GM23338 (cell line): ENCODE results near the gene DLG2. TPM values are rescaled to one million over a fixed set of nuclear protein-coding genes. Genes with fewer than 3 reads are reported as not detected.

Source experiments
- ATAC-seq: fragments of 200-7000 bp; cut with Tn5 transposase; 3 replicates; pipeline ENCODE4 v1.9.1; 2020
- DNase-seq: peaks from one replicate; pipeline ENCODE4 v3.0.0-alpha.2; 2015; ENCODE audit warnings: low spot score
- H2AFZ ChIP-seq: fragments of 200-600 bp; sonication (generic); 2 replicates; pipeline ENCODE4 v1.8.0; 2016; ENCODE audit warnings: antibody characterized with exemption, mild to moderate bottlenecking, moderate library complexity
- H3F3A ChIP-seq: fragments of 200-600 bp; sonication (generic); replicated peaks from 2 replicates; pipeline ENCODE4 v1.8.0; 2017; ENCODE audit warnings: antibody characterized with exemption, mixed run types, low read depth
- H3K27ac ChIP-seq: fragments of 200-600 bp; sonication (generic); 2 replicates; pipeline ENCODE4 v1.6.1; 2016; ENCODE audit warnings: low read depth
- H3K27me3 ChIP-seq: fragments of 200-600 bp; sonication (generic); 2 replicates; pipeline ENCODE4 v1.8.0; 2016; ENCODE audit warnings: mild to moderate bottlenecking, mixed run types, moderate library complexity; ENCODE audit not compliant: insufficient read depth
- H3K36me3 ChIP-seq: fragments of 200-600 bp; sonication (generic); 2 replicates; pipeline ENCODE4 v1.8.0; 2016; ENCODE audit warnings: mild to moderate bottlenecking; ENCODE audit not compliant: insufficient read depth
- H3K4me1 ChIP-seq: fragments of 200-600 bp; sonication (generic); 2 replicates; pipeline ENCODE4 v1.8.0; 2016; ENCODE audit warnings: mild to moderate bottlenecking, moderate library complexity; ENCODE audit not compliant: insufficient read depth
- H3K4me2 ChIP-seq: fragments of 200-600 bp; sonication (generic); 2 replicates; pipeline ENCODE4 v1.7.1; 2017; ENCODE audit warnings: mixed run types
- H3K4me3 ChIP-seq: fragments of 200-600 bp; sonication (generic); 2 replicates; pipeline ENCODE4 v1.6.1; 2016; ENCODE audit warnings: mixed run types
- H3K79me2 ChIP-seq: fragments of 200-600 bp; sonication (generic); replicated peaks from 2 replicates; pipeline ENCODE4 v1.8.0; 2017; ENCODE audit warnings: mild to moderate bottlenecking; ENCODE audit not compliant: insufficient read depth
- H3K9me2 ChIP-seq: fragments of 200-600 bp; sonication (generic); 2 replicates; pipeline ENCODE4 v1.8.0; 2017; ENCODE audit not compliant: insufficient read depth
- H4K20me1 ChIP-seq: fragments of 200-600 bp; sonication (generic); replicated peaks from 2 replicates; pipeline ENCODE4 v1.8.0; 2017; ENCODE audit warnings: mild to moderate bottlenecking; ENCODE audit not compliant: insufficient read depth
- H3K27ac Mint-ChIP-seq: 2 replicates; pipeline ENCODE4 v1.8.0; 2020; ENCODE audit warnings: inconsistent platforms, mild to moderate bottlenecking, moderate library complexity, mixed read lengths
- H3K27me3 Mint-ChIP-seq: 3 replicates; pipeline ENCODE4 v1.8.0; 2022; ENCODE audit warnings: low read depth, mild to moderate bottlenecking, moderate library complexity, mixed read lengths, inconsistent platforms; ENCODE audit not compliant: insufficient read depth, poor library complexity
- H3K36me3 Mint-ChIP-seq: 3 replicates; pipeline ENCODE4 v1.8.0; 2021; ENCODE audit warnings: low read depth, mild to moderate bottlenecking, inconsistent platforms, moderate library complexity, mixed read lengths
- H3K4me1 Mint-ChIP-seq: 3 replicates; pipeline ENCODE4 v1.8.0; 2020; ENCODE audit warnings: mild to moderate bottlenecking, inconsistent platforms, mixed read lengths
- H3K4me3 Mint-ChIP-seq: 3 replicates; pipeline ENCODE4 v1.8.0; 2021; ENCODE audit warnings: moderate library complexity, mild to moderate bottlenecking, inconsistent platforms, mixed read lengths
- H3K9me3 Mint-ChIP-seq: 3 replicates; pipeline ENCODE4 v1.8.0; 2020; ENCODE audit warnings: moderate library complexity, mild to moderate bottlenecking, inconsistent platforms, mixed read lengths
- CREB1 ChIP-seq: fragments of 250-450 bp; sonication (Bioruptor Pico); IDR thresholded peaks from 2 replicates; pipeline ENCODE4 v1.5.0; 2020; ENCODE audit warnings: low read depth, mild to moderate bottlenecking, moderate library complexity
- NANOG ChIP-seq: IDR thresholded peaks from 2 replicates; pipeline ENCODE4 v1.6.1; 2016; ENCODE audit warnings: antibody characterized with exemption, borderline replicate concordance
- POLR2AphosphoS5 ChIP-seq: IDR thresholded peaks from 2 replicates; pipeline ENCODE4 v1.6.1; 2016; ENCODE audit warnings: antibody characterized with exemption, low read depth
- STAT1 ChIP-seq: IDR thresholded peaks from one replicate; pipeline ENCODE4 v1.6.1; 2016; ENCODE audit warnings: antibody characterized with exemption; ENCODE audit not compliant: unreplicated experiment
- ZNF331 ChIP-seq: fragments of 250-450 bp; sonication (Bioruptor Pico); IDR thresholded peaks from 2 replicates; pipeline ENCODE4 v1.5.0; 2020; ENCODE audit warnings: low read depth, mild to moderate bottlenecking, moderate library complexity
- polyA plus RNA-seq: library from polyadenylated mRNA; unstranded; fragments of >200 nt; fragmentation: Nextera tagmentation; extraction: Ambion mirVana; gene quantifications from 2 replicates; pipeline ENCODE4 v1.2.1, GENCODE V29; 2016
- total RNA-seq: library from RNA; depleted of rRNA; stranded (reverse); fragments of >200 nt; shearing (Covaris generic); gene quantifications from 2 replicates; pipeline ENCODE4 v1.2.3, GENCODE V29; 2014
- TF ChIP-seq, protein P1 (sequence below), 2 experiments: fragments of 200-600 bp in 1 of 2; sonication (generic) in 1 of 2; conservative IDR thresholded peaks; 2 replicates each; pipeline versions ENCODE4 v1.5.1 to v1.6.1; 2016 to 2017; ENCODE audit warnings: antibody characterized with exemption in 2 of 2, low read depth in 2 of 2, mild to moderate bottlenecking in 2 of 2, moderate library complexity in 1 of 2
- TF ChIP-seq, protein P2 (sequence below): IDR thresholded peaks from one replicate; pipeline ENCODE4 v1.6.1; 2018; ENCODE audit warnings: antibody characterized with exemption; ENCODE audit not compliant: unreplicated experiment
- TF ChIP-seq, protein P3 (sequence below): IDR thresholded peaks from 2 replicates; pipeline ENCODE4 v1.6.1; 2016; ENCODE audit warnings: antibody characterized with exemption

The DLG2 gene
- total and polyA plus RNA-seq, 2 experiments from 2014 or later: 19.8 to 21.5 TPM

DNA sequence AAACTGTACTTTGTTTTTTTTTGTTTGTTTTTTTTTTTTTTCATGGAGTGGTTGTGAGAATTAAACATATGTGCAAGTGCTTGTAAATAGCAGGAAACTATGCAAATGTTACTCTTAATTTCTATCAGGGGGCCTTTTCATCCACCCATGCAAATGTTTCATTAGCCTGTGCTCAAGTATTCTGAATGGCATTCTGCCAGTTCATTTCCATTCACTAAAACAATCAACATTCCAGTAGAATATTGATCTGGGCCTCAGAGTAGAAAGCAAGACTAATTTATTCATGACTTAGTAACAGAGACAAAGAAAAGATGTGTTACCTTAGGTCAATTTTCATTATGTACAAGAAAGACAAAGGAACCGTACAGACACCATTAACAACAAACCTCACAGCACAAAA is 971.4 kb downstream of the DLG2 start:
- Histone ChIP-seq H3K4me1 (peaks cover 20% of the 10 kb centered on the region), H4K20me1 (no peaks in the 10 kb centered on the region), H3K4me2 (0 out of 2 replicates have a peak overlapping the region, but pooled peaks have one; percentile 12), H3K36me3 (0 out of 2 replicates have a peak, but pooled peaks cover 6% of the 10 kb centered on the region), H3F3A (no peaks in the 10 kb centered on the region), H3K79me2 (no peaks in the 10 kb centered on the region), H3K4me3 (no peak overlapping the region), H2AFZ (no peak overlapping the region), H3K27me3 (no peaks in the 10 kb centered on the region), H3K27ac (peak overlapping the region; percentile 40), H3K9me2 (peaks cover 4% of the 10 kb centered on the region; the same call in 1 of the 2 replicates)
- H3K27ac Mint-ChIP-seq: peak overlapping the region; percentile 33
- H3K4me3 Mint-ChIP-seq: no peak overlapping the region; the same call in 2 of the 3 replicates
- TF ChIP-seq, protein P1, sequence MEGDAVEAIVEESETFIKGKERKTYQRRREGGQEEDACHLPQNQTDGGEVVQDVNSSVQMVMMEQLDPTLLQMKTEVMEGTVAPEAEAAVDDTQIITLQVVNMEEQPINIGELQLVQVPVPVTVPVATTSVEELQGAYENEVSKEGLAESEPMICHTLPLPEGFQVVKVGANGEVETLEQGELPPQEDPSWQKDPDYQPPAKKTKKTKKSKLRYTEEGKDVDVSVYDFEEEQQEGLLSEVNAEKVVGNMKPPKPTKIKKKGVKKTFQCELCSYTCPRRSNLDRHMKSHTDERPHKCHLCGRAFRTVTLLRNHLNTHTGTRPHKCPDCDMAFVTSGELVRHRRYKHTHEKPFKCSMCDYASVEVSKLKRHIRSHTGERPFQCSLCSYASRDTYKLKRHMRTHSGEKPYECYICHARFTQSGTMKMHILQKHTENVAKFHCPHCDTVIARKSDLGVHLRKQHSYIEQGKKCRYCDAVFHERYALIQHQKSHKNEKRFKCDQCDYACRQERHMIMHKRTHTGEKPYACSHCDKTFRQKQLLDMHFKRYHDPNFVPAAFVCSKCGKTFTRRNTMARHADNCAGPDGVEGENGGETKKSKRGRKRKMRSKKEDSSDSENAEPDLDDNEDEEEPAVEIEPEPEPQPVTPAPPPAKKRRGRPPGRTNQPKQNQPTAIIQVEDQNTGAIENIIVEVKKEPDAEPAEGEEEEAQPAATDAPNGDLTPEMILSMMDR (conservative IDR thresholded peaks at IDR 0.05; ENCODE audit: low read depth in 2 of 2): no peak
- TF ChIP-seq POLR2AphosphoS5 (no peak), STAT1 (no peak), NANOG (peak; percentile 90), CREB1 (no peak), ZNF331 (CRISPR knock-in tag) (no peak)
- TF ChIP-seq, protein P2, sequence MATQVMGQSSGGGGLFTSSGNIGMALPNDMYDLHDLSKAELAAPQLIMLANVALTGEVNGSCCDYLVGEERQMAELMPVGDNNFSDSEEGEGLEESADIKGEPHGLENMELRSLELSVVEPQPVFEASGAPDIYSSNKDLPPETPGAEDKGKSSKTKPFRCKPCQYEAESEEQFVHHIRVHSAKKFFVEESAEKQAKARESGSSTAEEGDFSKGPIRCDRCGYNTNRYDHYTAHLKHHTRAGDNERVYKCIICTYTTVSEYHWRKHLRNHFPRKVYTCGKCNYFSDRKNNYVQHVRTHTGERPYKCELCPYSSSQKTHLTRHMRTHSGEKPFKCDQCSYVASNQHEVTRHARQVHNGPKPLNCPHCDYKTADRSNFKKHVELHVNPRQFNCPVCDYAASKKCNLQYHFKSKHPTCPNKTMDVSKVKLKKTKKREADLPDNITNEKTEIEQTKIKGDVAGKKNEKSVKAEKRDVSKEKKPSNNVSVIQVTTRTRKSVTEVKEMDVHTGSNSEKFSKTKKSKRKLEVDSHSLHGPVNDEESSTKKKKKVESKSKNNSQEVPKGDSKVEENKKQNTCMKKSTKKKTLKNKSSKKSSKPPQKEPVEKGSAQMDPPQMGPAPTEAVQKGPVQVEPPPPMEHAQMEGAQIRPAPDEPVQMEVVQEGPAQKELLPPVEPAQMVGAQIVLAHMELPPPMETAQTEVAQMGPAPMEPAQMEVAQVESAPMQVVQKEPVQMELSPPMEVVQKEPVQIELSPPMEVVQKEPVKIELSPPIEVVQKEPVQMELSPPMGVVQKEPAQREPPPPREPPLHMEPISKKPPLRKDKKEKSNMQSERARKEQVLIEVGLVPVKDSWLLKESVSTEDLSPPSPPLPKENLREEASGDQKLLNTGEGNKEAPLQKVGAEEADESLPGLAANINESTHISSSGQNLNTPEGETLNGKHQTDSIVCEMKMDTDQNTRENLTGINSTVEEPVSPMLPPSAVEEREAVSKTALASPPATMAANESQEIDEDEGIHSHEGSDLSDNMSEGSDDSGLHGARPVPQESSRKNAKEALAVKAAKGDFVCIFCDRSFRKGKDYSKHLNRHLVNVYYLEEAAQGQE: no peak
- TF ChIP-seq, protein P3, sequence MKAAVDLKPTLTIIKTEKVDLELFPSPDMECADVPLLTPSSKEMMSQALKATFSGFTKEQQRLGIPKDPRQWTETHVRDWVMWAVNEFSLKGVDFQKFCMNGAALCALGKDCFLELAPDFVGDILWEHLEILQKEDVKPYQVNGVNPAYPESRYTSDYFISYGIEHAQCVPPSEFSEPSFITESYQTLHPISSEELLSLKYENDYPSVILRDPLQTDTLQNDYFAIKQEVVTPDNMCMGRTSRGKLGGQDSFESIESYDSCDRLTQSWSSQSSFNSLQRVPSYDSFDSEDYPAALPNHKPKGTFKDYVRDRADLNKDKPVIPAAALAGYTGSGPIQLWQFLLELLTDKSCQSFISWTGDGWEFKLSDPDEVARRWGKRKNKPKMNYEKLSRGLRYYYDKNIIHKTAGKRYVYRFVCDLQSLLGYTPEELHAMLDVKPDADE: no peak
- DNase-seq: peak; percentile 32
- peaks cover 29% of the 10 kb centered on the region for H3K4me1 Mint-ChIP-seq
- H3K9me3 Mint-ChIP-seq: peaks cover 36% of the 10 kb centered on the region
- no peaks in the 10 kb centered on the region for H3K27me3 Mint-ChIP-seq
- peaks cover 37% of the 10 kb centered on the region for H3K36me3 Mint-ChIP-seq
- no peak for ATAC-seq

DNA sequence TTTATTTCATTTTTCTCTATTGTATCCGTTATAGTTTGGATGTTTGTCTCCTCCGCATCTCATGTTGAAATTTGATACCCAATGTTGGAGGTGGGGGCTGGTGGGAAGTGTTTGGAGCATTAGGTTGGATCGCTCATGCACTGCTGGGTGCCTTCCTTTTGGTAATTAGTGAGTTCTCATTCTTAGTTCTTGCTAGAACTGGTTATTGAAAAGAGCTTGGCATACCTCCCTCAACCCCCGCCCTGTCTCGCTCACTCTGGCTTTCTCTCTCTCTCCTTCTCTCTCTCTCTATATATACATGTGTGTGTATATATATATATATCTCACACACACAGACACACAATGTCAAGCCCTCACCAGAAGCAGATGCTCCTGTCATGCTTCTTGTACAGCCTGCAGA is 978.7 kb downstream of the DLG2 start:
- Mint-ChIP-seq H3K9me3 (no peaks in the 10 kb centered on the region), H3K27me3 (peaks cover 4% of the 10 kb centered on the region), H3K4me3 (peak overlapping the region; percentile 32; the same call in 1 of the 3 replicates), H3K36me3 (no peaks in the 10 kb centered on the region), H3K27ac (peak overlapping the region; percentile 80), H3K4me1 (peaks cover 53% of the 10 kb centered on the region)
- Histone ChIP-seq H3K27me3 (no peaks in the 10 kb centered on the region), H3K9me2 (peaks cover 3% of the 10 kb centered on the region; the same call in 1 of the 2 replicates), H3K79me2 (no peaks in the 10 kb centered on the region), H3K36me3 (no peaks in the 10 kb centered on the region), H3F3A (no peaks in the 10 kb centered on the region), H3K4me1 (peaks cover 44% of the 10 kb centered on the region), H4K20me1 (no peaks in the 10 kb centered on the region), H2AFZ (no peak overlapping the region), H3K4me2 (peak overlapping the region; percentile 40), H3K4me3 (no peak overlapping the region), H3K27ac (peak overlapping the region; percentile 57)
- TF ChIP-seq, protein P3: no peak
- TF ChIP-seq NANOG: peak; percentile 71; the same call in 1 of the 2 replicates
- ATAC-seq (peak; percentile 98), DNase-seq (peak; percentile 79)
